ENCODE data around the gene AGTPBP1. TPM values are rescaled to one million over a fixed set of nuclear protein-coding genes. Genes with fewer than 3 reads are reported as not detected.

Gene AGTPBP1
- total and polyA plus RNA-seq, 2 experiments from 2014 or later = 31.4 to 58.0 TPM

GRCh38 chr9:85703398-85703797 is 38.4 kb downstream of the AGTPBP1 start:
- Mint-ChIP-seq H3K4me1 (peaks cover under 1% of the 10 kb centered on the region; the same call in 1 of the 3 replicates), H3K4me3 (no peak overlapping the region), H3K36me3 (ENCODE audit: low read depth) (no peaks in the 10 kb centered on the region), H3K9me3 (no peaks in the 10 kb centered on the region), H3K27ac (no peak overlapping the region), H3K27me3 (ENCODE audit: insufficient read depth, low read depth, poor library complexity) (peaks cover under 1% of the 10 kb centered on the region)
- Histone ChIP-seq H3K4me1 (ENCODE audit: insufficient read depth) (no peaks in the 10 kb centered on the region), H3K27ac (ENCODE audit: low read depth) (no peak overlapping the region), H3F3A (replicated peaks; ENCODE audit: low read depth) (no peaks in the 10 kb centered on the region), H3K36me3 (ENCODE audit: insufficient read depth) (no peaks in the 10 kb centered on the region), H3K79me2 (replicated peaks; ENCODE audit: insufficient read depth) (peaks cover 58% of the 10 kb centered on the region), H4K20me1 (replicated peaks; ENCODE audit: insufficient read depth) (peaks cover 18% of the 10 kb centered on the region), H3K4me2 (no peak overlapping the region), H3K27me3 (ENCODE audit: insufficient read depth) (no peaks in the 10 kb centered on the region), H3K4me3 (no peak overlapping the region), H2AFZ (no peak overlapping the region), H3K9me2 (ENCODE audit: insufficient read depth) (no peaks in the 10 kb centered on the region)
- DNase-seq (ENCODE audit: low spot score) (no peak), ATAC-seq (no peak)
- TF ChIP-seq REST (IDR thresholded peaks at IDR 0.05; ENCODE audit: unreplicated experiment) (no peak), STAT1 (IDR thresholded peaks at IDR 0.05; ENCODE audit: unreplicated experiment) (no peak)

- Histone ChIP-seq H4K20me1 (replicated peaks; ENCODE audit: insufficient read depth) (peaks cover 18% of the 10 kb centered on the region), H3K36me3 (ENCODE audit: insufficient read depth) (no peaks in the 10 kb centered on the region), H3K79me2 (replicated peaks; ENCODE audit: insufficient read depth) (peaks cover 61% of the 10 kb centered on the region), H3F3A (replicated peaks; ENCODE audit: low read depth) (no peaks in the 10 kb centered on the region), H3K27me3 (ENCODE audit: insufficient read depth) (no peaks in the 10 kb centered on the region), H3K4me3 (no peak overlapping the region), H3K4me2 (no peak overlapping the region), H2AFZ (no peak overlapping the region), H3K27ac (ENCODE audit: low read depth) (no peak overlapping the region), H3K9me2 (ENCODE audit: insufficient read depth) (no peaks in the 10 kb centered on the region), H3K4me1 (ENCODE audit: insufficient read depth) (no peaks in the 10 kb centered on the region)
- peaks cover 2% of the 10 kb centered on the region for H3K27me3 Mint-ChIP-seq (ENCODE audit: insufficient read depth, low read depth, poor library complexity)
- DNase-seq (ENCODE audit: low spot score) = no peak
- H3K4me3 Mint-ChIP-seq = no peak overlapping the region
- no peaks in the 10 kb centered on the region for H3K9me3 Mint-ChIP-seq
- H3K27ac Mint-ChIP-seq = no peak overlapping the region
- ATAC-seq = no peak
- peaks cover 2% of the 10 kb centered on the region; the same call in 1 of the 3 replicates for H3K4me1 Mint-ChIP-seq
- no peaks in the 10 kb centered on the region for H3K36me3 Mint-ChIP-seq (ENCODE audit: low read depth)
- no peak for TF ChIP-seq ZNF331 (CRISPR knock-in tag; IDR thresholded peaks at IDR 0.05; ENCODE audit: low read depth)
- TF ChIP-seq REST (IDR thresholded peaks at IDR 0.05; ENCODE audit: unreplicated experiment) = no peak
- no peak for TF ChIP-seq ZNF114 (CRISPR knock-in tag; IDR thresholded peaks at IDR 0.05)
- no peak for TF ChIP-seq CTCF (conservative IDR thresholded peaks at IDR 0.05; ENCODE audit: low read depth in 2 of 2)
These were observed 38.9 kb downstream of the AGTPBP1 start for GRCh38 chr9:85702726-85703289.
